Adrenal gland (tissue), 12 donors: ENCODE results near the gene CPT1B. TPM values are rescaled to one million over a fixed set of nuclear protein-coding genes. Genes with fewer than 3 reads are reported as not detected.

Experiments
- DNase-seq, 7 donors: peaks; one replicate each; pipeline ENCODE4 v3.0.0-alpha.2; 2019 to 2020
- H3K27ac ChIP-seq, 5 donors: fragments of 200-600 bp; sonication (generic) in 4 of 5; 1 replicate in 3 of 5; 2 replicates in 2 of 5; pipeline versions ENCODE4 v1.5.1 to v1.8.0; 2016 to 2020; ENCODE audit warnings: mild to moderate bottlenecking in 1 of 5
- H3K27me3 ChIP-seq: fragments of 200-600 bp; 2 replicates; pipeline ENCODE4 v1.8.0; 2021
- H3K36me3 ChIP-seq, 2 donors: fragments of 200-600 bp; replicated peaks in 1 of 2; 1 replicate in 1 of 2; 2 replicates in 1 of 2; pipeline versions ENCODE4 v1.5.1 to v1.8.0; 2018 to 2022
- H3K4me1 ChIP-seq, 2 donors: fragments of 200-600 bp; replicated peaks in 1 of 2; 1 replicate in 1 of 2; 2 replicates in 1 of 2; pipeline versions ENCODE4 v1.5.1 to v1.8.0; 2018 to 2021
- H3K4me3 ChIP-seq, 4 donors: fragments of 200-600 bp; sonication (generic) in 3 of 4; one replicate each; pipeline ENCODE4 v1.5.1; 2016 to 2018
- H3K9me3 ChIP-seq, 3 donors: fragments of 200-600 bp; sonication (generic) in 1 of 3; replicated peaks in 1 of 3; 1 replicate in 2 of 3; 2 replicates in 1 of 3; pipeline versions ENCODE4 v1.5.1 to v1.8.0; 2016 to 2021
- CTCF ChIP-seq, 6 experiments: fragments of 450-650 bp in 4 of 6; fragments of 200-600 bp in 2 of 6; sonication (generic) in 1 of 6; IDR thresholded peaks; 1 replicate in 5 of 6; 2 replicates in 1 of 6; pipeline versions ENCODE4 v1.5.1 to v1.8.0; 2016 to 2021; ENCODE audit warnings: antibody characterized with exemption in 6 of 6, mild to moderate bottlenecking in 2 of 6, moderate library complexity in 1 of 6
- POLR2A ChIP-seq, 2 donors: fragments of 450-650 bp; IDR thresholded peaks; one replicate each; pipeline ENCODE4 v1.6.1; 2017; ENCODE audit warnings: antibody characterized with exemption in 2 of 2, mild to moderate bottlenecking in 2 of 2, moderate library complexity in 1 of 2
- WGBS, 4 donors: extraction: QIAGEN DNeasy Blood & Tissue Kit in 2 of 4; methylation state at CpG; one replicate each; pipeline versions ENCODE4 v1.1.5 to v1.1.7; 2013 to 2017; 5-methylcytosine and 5-hydroxymethylcytosine counted together
- intact Hi-C, 2 donors: fragments of 100-400 bp; cut with DNase I; formaldehyde crosslinking; loops; one replicate each; pipeline versions ENCODE4 v1.14.1 to v1.15.0; 2022 to 2023
- polyA plus RNA-seq, 3 donors: library from polyadenylated mRNA; stranded (reverse); fragments of 200-250 nt in 2 of 3; fragments of 350-450 nt in 1 of 3; fragmentation: Illumina TruSeq in 1 of 3; extraction: RNeasy Lipid Tissue Mini Kit (QIAGEN cat#74804) in 1 of 3; gene quantifications; one replicate each; pipeline ENCODE4 v1.2.3, GENCODE V29; 2013 to 2014
- total RNA-seq, 9 donors: library from RNA; depleted of rRNA in 4 of 9; stranded (reverse); fragments of >200 nt in 4 of 9; fragments of 120-200 nt in 1 of 9; fragmentation: NEBNext Ultra II Directional in 1 of 9; extraction: Animal tissue kit (Norgen Biotek cat#: 25700) in 1 of 9; gene quantifications; one replicate each; pipeline versions ENCODE4 v1.1.0 to v1.2.4, GENCODE V29; 2013 to 2023
- donor health status: healthy with polysubstance abuse.
- donor health status: Bipolar disorder and iron deficiency.
- donor health status: DM: yes; HTN: yes; CAD: no.
- donor health status: DM: no; HTN: no; CAD: no.
- donor health status: DM: no; HTN: no; CAD: no.
- donor health status: DM: yes; HTN: yes; CAD: no.

The CPT1B gene
- total and polyA plus RNA-seq, 12 donors, result 6.2 to 76.1 (median 16.5) TPM

GRCh38 chr22:50528682-50529415 lies 49.4 kb downstream of the CPT1B start:
- Histone ChIP-seq H3K36me3 (peaks cover 0 to 2% of the 10 kb centered on the region in 2 donors), H3K27me3 (no peaks in the 10 kb centered on the region), H3K4me3 (peak overlapping the region in 1 of 4 donors; percentile 69), H3K27ac (peak overlapping the region in 3 of 5 donors; percentile 77 to 95 (median 91)), H3K4me1 (peaks cover 37 to 42% of the 10 kb centered on the region in 2 donors), H3K9me3 (no peaks in the 10 kb centered on the region)
- 47 to 100% (median 55%) methylated on average over 1 to 15 of the region's 15 CpGs for whole genome bisulfite sequencing, 4 donors
- intact Hi-C loops, result no loop called here
- TF ChIP-seq CTCF (IDR thresholded peaks at IDR 0.05) (no peak), POLR2A (IDR thresholded peaks at IDR 0.05) (peak in 1 of 2 donors; percentile 15)
- DNase-seq, result peak in 4 of 7 donors; percentile 29 to 61 (median 52)

DNA sequence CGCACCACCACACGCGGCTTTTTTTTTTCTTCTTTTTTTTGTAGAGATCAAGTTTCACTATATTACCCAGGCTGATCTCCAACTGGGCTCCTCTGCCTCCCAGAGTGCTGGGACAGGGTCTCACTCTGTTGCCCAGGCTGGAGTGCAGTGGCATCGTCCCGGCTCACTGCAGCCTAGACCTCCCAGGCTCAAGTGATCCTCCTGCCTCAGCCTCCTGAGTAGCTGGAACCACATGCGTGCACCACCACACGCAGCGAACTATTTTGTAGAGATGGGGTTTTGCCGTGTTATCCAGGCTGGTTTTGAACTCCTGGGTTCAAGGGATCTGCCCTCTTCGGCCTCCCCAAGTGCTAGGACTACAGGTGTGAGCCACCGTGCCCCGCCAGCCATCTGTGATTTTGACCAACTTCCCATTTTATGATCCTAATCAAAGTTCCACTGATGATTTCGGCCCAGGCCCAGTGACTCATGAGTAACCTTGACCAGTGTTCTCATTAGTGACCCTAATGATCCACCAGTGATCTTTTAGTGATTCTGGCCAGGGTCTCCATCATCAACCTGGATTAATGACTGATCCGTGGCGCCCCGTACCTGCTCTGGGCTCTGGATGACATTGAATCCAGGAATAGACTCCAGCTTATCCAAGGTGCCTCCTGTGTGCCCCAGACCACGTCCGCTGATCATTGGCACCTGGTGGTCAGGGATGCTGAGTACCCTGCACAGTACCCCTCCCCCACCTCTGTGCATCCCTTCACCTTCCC lies 50.1 kb downstream of the CPT1B start:
- no peaks in the 10 kb centered on the region for H3K9me3 ChIP-seq
- H3K4me3 ChIP-seq, result peak overlapping the region in 1 of 4 donors; percentile 69

DNA sequence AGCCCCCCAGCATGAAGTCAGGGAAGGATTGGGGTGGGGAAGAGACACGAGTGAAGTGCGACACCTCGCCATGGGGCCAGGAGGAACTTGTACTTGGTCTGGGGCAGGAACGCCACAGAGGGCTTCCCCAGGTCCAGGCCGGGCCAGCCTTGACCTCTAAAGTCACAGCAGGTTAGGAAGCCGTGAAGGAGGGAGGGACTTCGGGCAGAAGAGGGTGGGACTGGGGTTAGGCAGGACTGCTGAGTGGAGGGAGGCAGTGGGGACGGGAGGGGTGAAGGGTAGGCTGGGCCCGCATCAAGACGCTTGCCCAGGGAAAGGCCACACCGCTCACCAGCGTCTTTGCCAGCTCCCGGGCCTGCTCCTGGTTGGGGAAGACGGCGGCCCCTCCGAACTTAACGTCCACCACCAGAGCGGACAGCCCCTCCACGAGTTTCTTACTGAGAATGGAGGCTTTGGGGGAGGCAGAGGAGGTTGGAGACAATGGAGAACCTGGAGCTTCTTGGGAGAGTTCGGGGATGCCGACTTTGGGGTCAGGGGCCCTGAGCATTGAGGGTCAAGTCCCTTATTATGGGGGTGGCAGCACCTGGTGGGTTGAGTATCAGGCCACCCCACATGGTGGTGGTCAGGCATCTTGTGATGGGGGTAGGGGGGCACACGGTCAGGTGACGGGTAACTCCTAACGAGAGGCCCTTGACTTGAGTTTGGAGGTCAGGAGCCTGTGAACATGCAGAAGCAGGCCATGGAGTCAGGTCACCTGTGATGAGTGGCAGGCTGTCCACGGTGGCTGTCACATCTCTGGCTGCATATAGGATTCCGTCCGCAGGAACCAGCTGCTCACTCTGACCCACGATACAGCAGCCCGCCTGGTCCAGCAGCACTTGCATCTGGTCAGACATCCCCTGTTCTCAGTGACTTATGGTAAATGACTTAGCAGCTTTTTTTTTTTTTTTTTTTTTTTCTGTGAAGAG lies 51.1 kb downstream of the CPT1B start:
- Histone ChIP-seq H3K27ac (peak overlapping the region in 4 of 5 donors; percentile 85 to 97 (median 90)), H3K36me3 (peaks cover 0 to 20% of the 10 kb centered on the region in 2 donors), H3K4me3 (peak overlapping the region in 3 of 4 donors; percentile 26 to 83 (median 51)), H3K27me3 (no peaks in the 10 kb centered on the region), H3K9me3 (no peaks in the 10 kb centered on the region), H3K4me1 (peaks cover 36 to 37% of the 10 kb centered on the region in 2 donors)
- TF ChIP-seq CTCF (IDR thresholded peaks at IDR 0.05), result no peak
- TF ChIP-seq POLR2A (IDR thresholded peaks at IDR 0.05), result peak in 1 of 2 donors; percentile 6
- 47 to 56% (median 52%) methylated on average over 14 to 29 of the region's 29 CpGs for WGBS, 4 donors
- DNase-seq, result peak; percentile 48 to 72 (median 67)
- intact Hi-C loops, result no loop called here

More for the DNA sequence above, 50.1 kb downstream of the CPT1B start:
- Histone ChIP-seq H3K36me3 (peaks cover 0 to 10% of the 10 kb centered on the region in 2 donors), H3K27me3 (no peaks in the 10 kb centered on the region), H3K4me1 (peaks cover 37 to 41% of the 10 kb centered on the region in 2 donors), H3K27ac (peak overlapping the region in 2 of 5 donors; percentile 91 to 95)
- 70 to 78% (median 75%) methylated on average over 16 to 18 of the region's 18 CpGs for WGBS, 4 donors
- peak in 1 of 7 donors; percentile 49 for DNase-seq
- TF ChIP-seq CTCF (IDR thresholded peaks at IDR 0.05) (no peak), POLR2A (IDR thresholded peaks at IDR 0.05) (no peak)
- intact Hi-C loops, result no loop called here
